NCI-H2107 treated with DMSO at 0.1 percent for 48 hours (cell line): Measurements from ENCODE around the gene COQ5.

Experiments
- DNase-seq: peaks from one replicate; lab custom pipeline; 2025; ENCODE audit not compliant: unreplicated experiment; lab: John Stamatoyannopoulos, UW

COQ5 gene

GRCh38 chr12:120485961-120486881, 42.7 kb downstream of the COQ5 start:
- no peak for DNase-seq

- no peak for DNase-seq
Observed at GRCh38 chr12:120483621-120484020, 45.3 kb downstream of the COQ5 start.

- DNase-seq = no peak
Observed at GRCh38 chr12:120481022-120481767, 47.8 kb downstream of the COQ5 start.

- no peak for DNase-seq
Observed at GRCh38 chr12:120480211-120480610, 48.7 kb downstream of the COQ5 start.

- DNase-seq = no peak
Observed at GRCh38 chr12:120479458-120479857, 49.5 kb downstream of the COQ5 start.

GRCh38 chr12:120475643-120476042, 53.3 kb downstream of the COQ5 start:
- DNase-seq = no peak

GRCh38 chr12:120474616-120474960, 54.4 kb downstream of the COQ5 start:
- DNase-seq = no peak

- DNase-seq = no peak
Observed at GRCh38 chr12:120473807-120474615, 54.9 kb downstream of the COQ5 start.

GRCh38 chr12:120472521-120472920, 56.4 kb downstream of the COQ5 start:
- no peak for DNase-seq

GRCh38 chr12:120470150-120470784, 58.7 kb downstream of the COQ5 start:
- DNase-seq = no peak

- peak; percentile 93 for DNase-seq
Observed at GRCh38 chr12:120469450-120470149, 59.4 kb downstream of the COQ5 start, which contains the start of gene SRSF9. Gene SRSF9, minus strand, starts transcription at chr12:120469748. Its CDS starts 139 bp downstream, at chr12:120469609.

GRCh38 chr12:120468821-120469449, 60.0 kb downstream of the COQ5 start:
- DNase-seq = no peak

- DNase-seq = no peak
Observed at GRCh38 chr12:120468325-120468820, 60.6 kb downstream of the COQ5 start.

- DNase-seq = no peak
Observed at GRCh38 chr12:120467439-120467838, 61.5 kb downstream of the COQ5 start.

GRCh38 chr12:120466560-120467315, 62.2 kb downstream of the COQ5 start:
- peak; percentile 46 for DNase-seq

GRCh38 chr12:120465756-120466155, 63.2 kb downstream of the COQ5 start:
- no peak for DNase-seq

- no peak for DNase-seq
Observed at GRCh38 chr12:120463712-120464111, 65.2 kb downstream of the COQ5 start.

GRCh38 chr12:120462099-120462640, 66.8 kb downstream of the COQ5 start:
- no peak for DNase-seq
